Astrocyte of the cerebellum (primary cell): Measurements from ENCODE around the gene TFF3.

ENCODE experiments used
- DNase-seq: peaks from one replicate; pipeline ENCODE4 v3.0.0-alpha.2; 2011; ENCODE audit warnings: low read depth
- H3K4me3 ChIP-seq: 2 replicates; pipeline ENCODE4 v1.5.1; 2011; ENCODE audit warnings: mild to moderate bottlenecking, low read depth, low read length, moderate library complexity
- CTCF ChIP-seq: IDR thresholded peaks from 2 replicates; pipeline ENCODE4 v1.5.1; 2012; ENCODE audit warnings: low read length, low read depth, moderate library complexity, mild to moderate bottlenecking; ENCODE audit errors: missing control alignments
- in situ Hi-C: cut with HindIII; loops from 2 replicates; pipeline ENCODE4 v1.10.0; 2017; ENCODE audit warnings: low sequenced_read_pairs

TFF3 gene, protein sequence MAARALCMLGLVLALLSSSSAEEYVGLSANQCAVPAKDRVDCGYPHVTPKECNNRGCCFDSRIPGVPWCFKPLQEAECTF

DNA sequence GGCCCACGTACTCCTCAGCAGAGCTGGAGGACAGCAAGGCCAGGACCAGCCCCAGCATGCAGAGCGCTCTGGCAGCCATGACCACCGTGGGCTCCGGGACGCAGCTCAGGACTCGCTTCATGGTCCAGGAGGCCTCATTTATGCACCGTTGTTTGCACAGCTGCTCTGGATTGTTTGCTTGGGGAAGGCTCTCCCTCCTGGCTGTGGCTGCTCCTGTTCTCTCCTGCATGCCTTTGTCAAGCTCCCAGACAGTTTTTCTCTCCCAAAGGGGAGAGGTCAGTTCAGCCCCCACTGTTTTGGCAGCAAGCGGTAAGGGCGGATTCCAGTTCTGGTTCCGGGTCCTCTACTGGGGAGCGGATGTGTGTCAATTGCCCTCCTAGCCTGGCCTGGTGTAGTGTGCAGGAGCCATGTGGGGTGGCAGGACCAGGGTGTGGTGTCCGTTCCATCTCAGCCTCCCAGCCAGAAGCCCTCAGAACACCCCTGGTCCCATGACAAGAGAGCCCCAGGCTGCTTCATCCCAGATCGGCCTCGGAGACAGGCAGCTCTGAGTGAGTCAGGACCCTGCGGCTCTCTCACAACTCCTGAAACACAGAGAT is at the start of gene TFF3:
TFF3 (minus strand) TSS at position 114 of the 596 bp plus-strand sequence; CDS start at position 79, 35 bp downstream.
- H3K4me3 ChIP-seq, result no peak within 1 kb of the TSS
- TF ChIP-seq CTCF, result no peak
- no peak for DNase-seq
- in situ Hi-C loops, result no loop called here

GRCh38 chr21:42364304-42364865 is 49.2 kb upstream of the TFF3 start:
- no peak for DNase-seq
- in situ Hi-C loops, result no loop called here
- no peak for TF ChIP-seq CTCF
- H3K4me3 ChIP-seq, result no peak overlapping the region

DNA sequence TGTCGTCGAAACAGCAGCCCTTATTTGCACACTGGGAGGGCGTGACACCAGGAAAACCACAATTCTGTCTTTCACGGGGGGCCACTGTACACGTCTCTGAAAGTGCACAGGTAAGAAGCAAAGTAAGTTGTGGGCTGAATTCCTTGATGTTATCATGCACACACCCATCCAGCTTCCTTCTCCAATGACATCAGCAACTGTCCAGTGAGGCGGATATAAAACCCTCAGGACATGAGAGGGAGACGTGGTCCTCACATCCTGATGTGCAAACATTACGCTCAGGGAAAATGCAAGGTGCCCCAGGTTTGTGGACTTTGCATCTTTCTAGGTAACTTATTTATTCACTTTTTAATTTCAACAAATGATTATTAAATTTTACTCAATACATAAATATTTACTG is 48.1 kb upstream of the TFF3 start:
- no peak overlapping the region for H3K4me3 ChIP-seq
- no peak for TF ChIP-seq CTCF
- in situ Hi-C loops, result no loop called here
- no peak for DNase-seq

GRCh38 chr21:42362700-42363099 is 47.5 kb upstream of the TFF3 start:
- no peak for DNase-seq
- in situ Hi-C loops, result no loop called here
- H3K4me3 ChIP-seq, result no peak overlapping the region
- no peak for TF ChIP-seq CTCF

- no peak overlapping the region for H3K4me3 ChIP-seq
- in situ Hi-C loops, result no loop called here
- TF ChIP-seq CTCF, result no peak
- DNase-seq, result no peak
These were observed 47.0 kb upstream of the TFF3 start for GRCh38 chr21:42362198-42362597.

DNA sequence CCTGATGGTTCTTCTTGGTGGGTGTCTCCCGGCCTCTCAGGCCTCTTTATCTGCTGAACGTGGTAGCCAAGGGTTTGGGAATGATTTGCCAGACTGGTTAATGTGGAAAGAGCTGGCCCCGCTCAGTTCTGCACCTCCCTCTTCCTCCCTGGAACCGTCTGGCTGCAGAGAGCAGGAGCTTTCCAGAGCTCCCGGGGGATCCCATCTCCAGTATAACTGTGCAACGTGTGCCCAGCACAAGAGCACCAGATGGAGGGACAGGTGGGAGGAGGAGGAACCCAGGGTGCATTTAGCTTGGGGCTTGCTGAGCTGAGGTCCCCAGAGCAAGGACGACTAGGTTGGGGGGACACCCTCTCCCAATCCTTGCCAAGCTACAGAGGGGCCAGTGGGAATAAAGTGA is 46.1 kb upstream of the TFF3 start:
- DNase-seq, result no peak
- no peak for TF ChIP-seq CTCF
- in situ Hi-C loops, result no loop called here
- no peak overlapping the region for H3K4me3 ChIP-seq
